HepG2 (cell line): Measurements from ENCODE around the gene IGLON5.

Source experiments
- CTCF ChIP-seq: sonication (generic); formaldehyde crosslinking; IDR thresholded peaks from 2 replicates; pipeline ENCODE4 v1.5.0; 2020; ENCODE audit warnings: mild to moderate bottlenecking, missing genetic modification reagents, moderate library complexity
- ZZZ3 ChIP-seq: sonication (generic); formaldehyde crosslinking; IDR thresholded peaks from 2 replicates; pipeline ENCODE4 v1.4.0; 2020; ENCODE audit warnings: missing genetic modification reagents, mild to moderate bottlenecking, borderline replicate concordance

- no peak for TF ChIP-seq ZZZ3 (CRISPR knock-in tag)
- peak; percentile 52; the same call in 1 of the 2 replicates for TF ChIP-seq CTCF (CRISPR knock-in tag)
Observed at GRCh38 chr19:51339687-51340656, 28.5 kb downstream of the IGLON5 start.
